Activated CD8-positive, alpha-beta memory T cell treated with anti-CD3 and anti-CD28 coated beads, Interleukin-2, amount 50 U/mL, for 1 hour (primary cell): ENCODE measurements around the gene SLC2A13.
A peak's percentile ranks its signal among the peaks of the same experiment; 100 is the strongest.

Experiments used
- DNase-seq: peaks from one replicate; pipeline ENCODE4 v3.0.0-alpha.2; 2020; ENCODE audit errors: extremely low read depth

Gene SLC2A13

GRCh38 chr12:39993268-39993667, 112.6 kb downstream of the SLC2A13 start:
- no peak for DNase-seq

GRCh38 chr12:39990122-39991101, 115.5 kb downstream of the SLC2A13 start:
- DNase-seq: peak; percentile 1

- no peak for DNase-seq
Observed at GRCh38 chr12:39989501-39989900, 116.4 kb downstream of the SLC2A13 start.

GRCh38 chr12:39988574-39988973, 117.3 kb downstream of the SLC2A13 start:
- DNase-seq: no peak

- no peak for DNase-seq
Observed at GRCh38 chr12:39986674-39987073, 119.2 kb downstream of the SLC2A13 start.

GRCh38 chr12:39984670-39985069, 121.2 kb downstream of the SLC2A13 start:
- no peak for DNase-seq

GRCh38 chr12:39975374-39975918, 130.4 kb downstream of the SLC2A13 start:
- DNase-seq: no peak

- DNase-seq: no peak
Observed at GRCh38 chr12:39972119-39972518, 133.8 kb downstream of the SLC2A13 start.

- DNase-seq: no peak
Observed at GRCh38 chr12:39971348-39971747, 134.5 kb downstream of the SLC2A13 start.

GRCh38 chr12:39966721-39967120, 139.2 kb downstream of the SLC2A13 start:
- no peak for DNase-seq

GRCh38 chr12:39966256-39966655, 139.6 kb downstream of the SLC2A13 start:
- no peak for DNase-seq

- DNase-seq: no peak
Observed at GRCh38 chr12:39959467-39959866, 146.4 kb downstream of the SLC2A13 start.

GRCh38 chr12:39959031-39959430, 146.8 kb downstream of the SLC2A13 start:
- no peak for DNase-seq

- no peak for DNase-seq
Observed at GRCh38 chr12:39958377-39958776, 147.5 kb downstream of the SLC2A13 start.

GRCh38 chr12:39956725-39957124, 149.2 kb downstream of the SLC2A13 start:
- DNase-seq: no peak

- DNase-seq: no peak
Observed at GRCh38 chr12:39946361-39947280, 159.3 kb downstream of the SLC2A13 start.

GRCh38 chr12:39937119-39937518, 168.8 kb downstream of the SLC2A13 start:
- DNase-seq: no peak

- DNase-seq: no peak
Observed at GRCh38 chr12:39935839-39936238, 170.0 kb downstream of the SLC2A13 start.

- no peak for DNase-seq
Observed at GRCh38 chr12:39935275-39935674, 170.6 kb downstream of the SLC2A13 start.

- DNase-seq: no peak
Observed at GRCh38 chr12:39931857-39932256, 174.0 kb downstream of the SLC2A13 start.

GRCh38 chr12:39931231-39931630, 174.7 kb downstream of the SLC2A13 start:
- DNase-seq: no peak

- DNase-seq: no peak
Observed at GRCh38 chr12:39930101-39930500, 175.8 kb downstream of the SLC2A13 start.
